Hepatocyte (in vitro differentiated cells): ENCODE results near the gene THSD4.

Experiments used
- EZH2 ChIP-seq: fragments of 200-600 bp; sonication (generic); IDR thresholded peaks from 2 replicates; pipeline ENCODE4 v1.6.1; 2016; ENCODE audit warnings: antibody characterized with exemption, mild to moderate bottlenecking, borderline replicate concordance
- EZH2phosphoT487 ChIP-seq: fragments of 200-600 bp; sonication (generic); IDR thresholded peaks from one replicate; pipeline ENCODE4 v1.6.1; 2018; ENCODE audit warnings: antibody characterized with exemption, mild to moderate bottlenecking, low read depth, moderate library complexity; ENCODE audit not compliant: unreplicated experiment, severe bottlenecking
- TF ChIP-seq, protein P1 (sequence below): fragments of 200-600 bp; sonication (generic); IDR thresholded peaks from 2 replicates; pipeline ENCODE4 v1.5.1; 2016; ENCODE audit warnings: antibody characterized with exemption, mild to moderate bottlenecking; ENCODE audit not compliant: poor library complexity

DNA sequence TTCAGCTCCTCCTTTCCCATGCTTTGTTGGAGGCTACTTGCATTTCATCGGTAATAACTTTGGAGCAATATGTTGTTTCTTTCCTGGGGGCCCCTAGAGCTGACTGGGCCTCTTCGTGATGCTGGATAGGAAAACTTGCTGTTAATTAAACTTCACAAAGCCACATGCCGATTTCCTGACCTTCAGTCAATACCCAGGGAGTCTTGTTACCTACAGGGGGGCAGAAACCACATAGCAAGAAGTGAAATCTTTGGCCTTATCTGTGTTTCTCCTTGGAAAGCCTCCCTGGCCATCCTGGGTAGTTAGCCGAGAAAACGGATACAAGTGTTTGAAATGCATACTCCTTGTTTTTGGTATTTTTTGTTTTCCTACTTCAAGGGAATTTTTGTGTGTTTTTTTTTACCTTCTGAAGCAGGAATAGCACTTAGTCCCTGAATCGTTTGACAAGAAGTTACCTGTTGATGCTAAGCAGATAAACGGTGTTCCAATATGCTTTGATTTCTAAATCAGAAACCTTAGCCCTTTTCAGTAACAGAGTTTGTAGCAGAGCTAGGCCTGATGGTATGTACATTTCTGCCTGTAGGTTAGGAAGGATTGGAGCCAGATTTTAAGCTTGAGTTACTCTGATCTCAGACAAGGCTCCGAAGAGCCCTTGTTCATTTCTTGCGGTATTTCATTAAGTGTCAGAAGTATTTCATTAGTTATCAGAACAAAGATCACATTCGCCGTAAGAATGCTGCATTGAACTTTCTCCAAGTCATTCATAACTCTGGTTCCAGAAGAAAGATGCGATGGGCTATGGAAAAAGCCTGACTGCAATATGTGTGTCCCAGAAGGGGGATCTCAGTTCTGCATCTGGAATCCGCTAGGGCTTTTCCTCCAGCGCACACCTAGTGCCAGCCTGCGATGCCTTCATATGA, 111.5 kb downstream of the THSD4 start:
- TF ChIP-seq, protein P1, sequence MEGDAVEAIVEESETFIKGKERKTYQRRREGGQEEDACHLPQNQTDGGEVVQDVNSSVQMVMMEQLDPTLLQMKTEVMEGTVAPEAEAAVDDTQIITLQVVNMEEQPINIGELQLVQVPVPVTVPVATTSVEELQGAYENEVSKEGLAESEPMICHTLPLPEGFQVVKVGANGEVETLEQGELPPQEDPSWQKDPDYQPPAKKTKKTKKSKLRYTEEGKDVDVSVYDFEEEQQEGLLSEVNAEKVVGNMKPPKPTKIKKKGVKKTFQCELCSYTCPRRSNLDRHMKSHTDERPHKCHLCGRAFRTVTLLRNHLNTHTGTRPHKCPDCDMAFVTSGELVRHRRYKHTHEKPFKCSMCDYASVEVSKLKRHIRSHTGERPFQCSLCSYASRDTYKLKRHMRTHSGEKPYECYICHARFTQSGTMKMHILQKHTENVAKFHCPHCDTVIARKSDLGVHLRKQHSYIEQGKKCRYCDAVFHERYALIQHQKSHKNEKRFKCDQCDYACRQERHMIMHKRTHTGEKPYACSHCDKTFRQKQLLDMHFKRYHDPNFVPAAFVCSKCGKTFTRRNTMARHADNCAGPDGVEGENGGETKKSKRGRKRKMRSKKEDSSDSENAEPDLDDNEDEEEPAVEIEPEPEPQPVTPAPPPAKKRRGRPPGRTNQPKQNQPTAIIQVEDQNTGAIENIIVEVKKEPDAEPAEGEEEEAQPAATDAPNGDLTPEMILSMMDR: no peak
- TF ChIP-seq EZH2: no peak
- TF ChIP-seq EZH2phosphoT487: no peak
